Right ventricle myocardium inferior (tissue), 1 donor: ENCODE measurements around the gene DHH. TPM values are rescaled to one million over a fixed set of nuclear protein-coding genes. Genes with fewer than 3 reads are reported as not detected.

ENCODE experiments used
- ATAC-seq: fragments of 200-7000 bp; cut with Tn5 transposase; one replicate; pipeline ENCODE4 v1.9.1; 2020; ENCODE audit warnings: mild to moderate bottlenecking, moderate library complexity
- DNase-seq: peaks from one replicate; pipeline ENCODE4 v3.0.0; 2021; ENCODE audit errors: missing footprints
- intact Hi-C: fragments of 100-400 bp; cut with DNase I; formaldehyde crosslinking; loops from one replicate; pipeline ENCODE4 v1.11.0; 2022
- total RNA-seq: library from RNA; stranded (reverse); fragmentation: NEBNext Ultra II Directional; extraction: Animal tissue kit (Norgen Biotek cat#: 25700); gene quantifications from one replicate; pipeline ENCODE4 v1.2.1, GENCODE V29; 2021
- donor health status: DM: no; HTN: yes; CAD: no; lungs with severe emphysema.

The DHH gene
- total RNA-seq, 1 donor from 2014 or later, result 0.87 TPM

DNA sequence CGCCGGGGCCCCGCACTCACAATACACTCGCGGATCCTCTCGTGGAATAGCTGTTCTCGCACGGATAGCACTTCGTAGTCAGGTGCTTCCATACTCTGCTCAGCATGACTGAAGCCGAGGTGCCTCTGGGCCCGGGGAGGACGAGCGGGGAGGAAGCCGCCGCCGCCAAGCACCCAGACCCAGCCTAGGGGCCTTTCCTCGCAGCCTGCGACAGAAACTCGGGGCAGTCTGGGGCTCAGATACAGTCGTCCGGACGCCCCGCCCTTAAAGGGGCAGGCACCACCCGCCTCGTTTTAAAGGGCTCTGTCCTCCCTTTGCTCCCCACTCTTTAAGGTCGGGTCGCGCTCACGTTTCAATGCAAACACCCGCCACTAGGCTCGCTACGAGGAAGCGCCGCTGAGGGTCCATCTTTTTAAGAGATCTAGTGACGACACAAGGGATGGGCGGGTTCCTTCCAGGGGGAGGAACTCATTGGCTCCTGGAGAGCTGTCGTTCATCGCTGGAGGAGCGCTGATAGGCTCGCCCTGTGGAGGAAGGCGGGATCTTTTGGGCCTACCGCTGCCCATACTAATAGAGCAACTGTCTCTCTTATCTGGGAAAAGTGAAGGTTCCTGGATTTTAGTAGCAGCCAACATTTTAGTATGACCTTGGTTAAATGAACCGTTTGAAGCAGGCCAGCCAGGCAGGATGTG lies 16.0 kb upstream of the DHH start, which contains the start of gene LMBR1L:
TSS of gene LMBR1L (minus strand) at position 384 of the 692 bp plus-strand sequence. CDS start at position 92, 292 bp downstream.
- peak; percentile 96 for ATAC-seq
- intact Hi-C loops, result no loop called here
- DNase-seq, result peak; percentile 97

DNA sequence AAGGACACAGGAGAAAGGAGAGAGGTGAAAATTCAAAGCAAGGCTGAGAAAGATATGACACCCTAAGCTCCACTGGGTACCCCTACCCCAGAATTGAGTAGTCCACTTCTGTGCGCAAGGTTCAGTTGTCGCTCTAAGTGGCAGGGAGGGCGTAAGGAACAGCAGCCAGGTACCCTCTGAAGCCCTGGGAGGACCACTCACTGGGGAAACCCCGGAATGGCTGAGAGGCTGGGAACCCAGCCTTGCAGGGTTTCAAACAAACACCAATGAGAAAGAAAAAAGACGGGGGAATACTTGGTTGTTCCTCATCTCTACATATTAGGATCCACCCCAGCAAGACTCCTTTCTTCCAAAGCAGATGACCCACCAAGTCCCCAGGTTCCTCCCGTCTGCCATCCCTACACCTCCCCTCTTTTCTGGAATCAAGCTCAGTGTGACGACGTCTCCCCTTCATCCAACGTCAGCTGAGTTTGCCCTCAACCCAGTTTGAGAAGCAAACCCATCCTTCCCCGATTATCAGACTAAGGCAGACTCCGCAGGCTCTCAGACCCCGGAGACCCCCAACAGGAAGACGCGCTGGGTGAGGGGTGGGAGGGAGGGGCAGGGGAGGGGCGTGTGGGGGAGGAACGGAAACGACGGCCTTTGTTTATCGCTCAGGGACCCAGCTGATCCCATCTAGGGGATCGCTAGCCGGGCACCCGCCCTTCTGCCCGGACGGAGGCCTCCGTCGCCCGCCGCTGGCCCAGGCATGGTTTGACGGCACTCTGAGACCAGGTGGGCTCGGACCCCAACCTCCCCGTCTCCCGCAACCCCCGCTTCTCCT lies 15.3 kb upstream of the DHH start:
- ATAC-seq (no peak), DNase-seq (peak; percentile 75)
- intact Hi-C loops, result no loop called here

DNA sequence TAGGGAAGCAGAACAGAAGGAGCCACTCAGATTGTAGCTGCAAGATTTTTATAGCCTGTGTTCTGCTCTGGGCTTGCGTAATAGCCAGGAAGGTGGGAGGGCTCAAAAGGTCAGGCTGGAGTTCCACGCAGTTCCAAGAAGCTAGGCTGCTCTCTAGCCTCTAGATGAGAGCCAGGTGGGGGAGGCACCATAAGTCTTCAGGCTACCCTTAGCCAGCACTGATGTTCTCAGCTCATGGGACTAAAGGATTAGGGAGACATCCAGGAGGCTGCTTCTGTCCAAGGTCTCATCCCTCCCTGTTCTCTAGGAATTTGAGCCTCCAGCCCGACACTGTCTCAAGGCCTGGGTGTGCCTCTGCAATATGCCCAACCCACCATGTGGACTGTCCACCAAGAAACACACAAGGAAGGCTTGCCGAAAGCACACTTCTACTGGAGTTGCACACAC lies 14.4 kb upstream of the DHH start:
- no peak for DNase-seq
- intact Hi-C loops, result no loop called here
- peak; percentile 54 for ATAC-seq

DNA sequence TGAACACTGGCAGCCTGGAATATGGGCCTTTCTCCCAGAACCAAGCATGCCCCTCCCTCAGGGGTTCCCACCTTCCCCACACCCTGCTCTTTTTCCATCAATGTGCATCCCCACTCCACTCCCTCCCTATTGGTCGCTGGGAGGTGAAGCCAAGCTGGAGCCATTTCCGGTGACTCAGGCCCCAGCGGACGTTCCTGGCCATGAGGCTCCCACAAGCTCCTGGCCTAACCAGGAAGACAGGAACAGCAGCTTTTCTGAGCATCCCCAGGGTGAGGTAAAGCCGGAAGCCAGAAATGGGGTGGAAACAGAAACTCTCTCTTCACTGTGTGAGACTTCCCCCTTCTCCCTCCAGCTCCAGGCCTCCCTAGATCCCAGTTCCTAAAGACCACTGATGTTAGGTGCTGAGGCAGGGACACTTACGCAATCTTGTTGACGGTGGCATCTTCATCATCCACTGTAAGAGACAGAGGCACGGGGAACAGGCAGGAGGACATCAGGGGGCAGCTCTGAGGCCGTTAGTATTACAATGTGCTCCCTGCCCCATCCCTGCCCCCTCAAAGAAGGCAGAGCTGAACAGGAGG lies 11.0 kb upstream of the DHH start:
- DNase-seq, result no peak
- ATAC-seq, result no peak
- intact Hi-C loops, result no loop called here

DNA sequence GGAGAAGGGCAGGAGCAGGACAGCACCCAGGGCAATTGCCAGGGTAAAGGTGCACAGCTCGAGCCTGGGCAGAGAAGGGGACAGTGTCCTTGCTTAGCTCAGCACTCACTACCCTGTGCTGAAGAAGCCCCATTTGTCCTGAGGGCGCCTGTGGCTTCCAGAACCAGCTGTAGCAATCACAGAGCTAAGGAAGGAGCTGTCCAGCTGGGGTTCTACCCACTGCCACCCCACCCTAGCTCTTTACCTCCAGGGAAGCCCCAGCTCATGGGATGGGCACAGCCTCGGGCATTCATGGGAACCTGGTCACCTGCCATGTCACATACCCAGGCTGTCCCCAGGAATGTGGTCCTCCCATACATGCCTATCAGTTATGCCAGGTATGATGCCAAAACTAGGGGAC lies 10.2 kb upstream of the DHH start:
- ATAC-seq (no peak), DNase-seq (no peak)
- intact Hi-C loops, result no loop called here

DNA sequence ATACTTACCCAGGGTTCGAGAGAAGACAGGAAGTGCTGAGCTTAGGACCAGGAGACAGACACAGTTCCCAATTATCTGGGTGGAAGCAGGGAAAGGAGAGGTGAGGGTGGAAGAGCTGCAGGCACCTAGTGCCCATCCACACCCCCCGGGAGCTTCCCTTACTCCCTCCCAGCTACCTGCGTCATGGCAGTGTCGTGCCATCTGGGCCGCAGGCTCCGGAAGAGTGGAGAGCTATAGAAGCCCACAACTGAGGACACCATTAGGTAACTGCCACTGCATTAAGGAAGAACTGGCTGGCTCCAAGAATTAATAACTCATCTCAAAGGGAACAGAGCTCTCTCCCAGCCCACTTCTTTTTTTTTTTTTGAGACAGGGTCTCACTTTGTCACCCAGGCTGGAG lies 5.8 kb upstream of the DHH start:
- no peak for ATAC-seq
- intact Hi-C loops, result no loop called here
- no peak for DNase-seq

DNA sequence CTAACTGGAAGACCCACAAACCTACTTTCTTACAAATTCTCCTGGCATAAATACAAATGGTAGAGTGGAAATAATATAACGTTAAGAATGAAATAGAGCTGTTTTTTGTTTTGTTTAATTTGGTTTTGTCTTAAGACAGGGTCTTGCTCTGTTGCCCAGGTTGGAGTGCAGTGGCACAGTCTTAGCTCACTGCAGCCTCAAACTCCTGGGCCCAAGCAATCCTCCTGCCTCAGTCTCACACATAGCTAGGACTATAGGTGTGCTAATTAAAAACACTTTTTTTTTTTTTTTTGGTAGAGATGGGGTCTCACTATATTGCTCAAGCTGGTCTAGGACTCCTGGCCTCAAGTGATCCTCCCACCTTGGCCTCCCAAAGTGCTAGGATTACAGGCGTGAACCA lies 4.1 kb upstream of the DHH start:
- intact Hi-C loops, result no loop called here
- ATAC-seq, result no peak

DNA sequence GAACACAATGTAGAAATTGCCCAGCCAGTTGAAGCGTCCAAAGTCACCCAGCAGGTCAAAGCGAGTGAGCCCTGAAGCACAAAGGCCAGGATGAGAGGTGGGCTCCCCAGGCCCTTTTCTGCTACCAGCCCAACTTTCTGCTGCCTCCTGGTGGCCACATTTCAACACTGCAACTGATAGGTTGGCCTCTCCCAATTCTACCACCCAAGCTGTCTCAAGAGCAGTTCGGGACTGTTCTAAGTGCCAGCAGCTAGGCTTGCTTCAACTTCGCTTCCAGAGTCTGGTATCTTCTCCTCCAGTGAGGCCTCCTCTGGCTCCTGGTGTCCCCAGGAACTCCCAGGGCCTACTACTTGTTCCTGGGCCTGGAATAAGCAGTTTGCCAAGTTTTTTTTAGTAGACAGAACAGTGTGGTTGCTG lies 3.4 kb upstream of the DHH start:
- DNase-seq (no peak), ATAC-seq (no peak)
- intact Hi-C loops, result no loop called here

More for the DNA sequence above, 4.1 kb upstream of the DHH start:
- no peak for DNase-seq

DNA sequence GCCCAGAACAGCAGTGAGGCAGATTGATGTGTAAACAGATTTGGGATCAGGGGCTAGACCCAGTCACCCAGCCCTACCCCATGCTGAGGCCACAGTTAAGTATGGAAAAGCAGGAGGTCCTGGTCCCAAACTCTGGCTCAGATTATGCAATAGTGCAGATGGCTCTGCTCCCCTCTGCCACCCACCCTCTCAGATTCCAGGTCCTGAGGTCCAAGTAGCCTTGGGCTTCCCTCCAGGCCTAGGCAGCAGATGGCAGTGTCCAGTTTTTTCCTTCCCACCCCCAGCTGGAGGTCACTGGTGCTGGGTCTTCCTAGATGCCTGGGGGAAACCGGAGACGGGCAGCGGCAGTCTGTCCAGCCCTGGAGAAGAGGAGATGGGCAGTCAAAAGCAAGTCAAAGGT lies 2.8 kb upstream of the DHH start:
- no peak for ATAC-seq
- DNase-seq, result no peak
- intact Hi-C loops, result no loop called here

DNA sequence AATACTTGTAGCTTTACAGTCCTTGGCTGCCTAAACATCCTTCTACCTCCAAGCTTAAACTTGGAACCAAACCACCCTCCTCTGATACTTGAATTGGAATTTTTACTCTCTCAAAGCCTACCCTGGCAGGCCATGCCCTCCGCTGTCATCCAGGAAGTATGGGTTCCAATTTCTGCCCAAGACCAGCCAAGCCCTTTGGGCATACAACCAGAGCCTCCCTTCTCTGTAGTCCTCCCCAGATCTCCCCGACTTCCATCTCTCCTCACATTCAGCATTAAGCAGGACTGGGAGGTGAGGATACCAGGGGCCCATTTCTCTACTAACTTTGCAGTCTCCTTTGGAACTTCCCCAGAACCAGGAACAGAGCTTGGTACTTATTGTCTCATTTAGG lies 369 bp upstream of the DHH start:
- DNase-seq, result no peak
- intact Hi-C loops, result no loop called here
- no peak for ATAC-seq

DNA sequence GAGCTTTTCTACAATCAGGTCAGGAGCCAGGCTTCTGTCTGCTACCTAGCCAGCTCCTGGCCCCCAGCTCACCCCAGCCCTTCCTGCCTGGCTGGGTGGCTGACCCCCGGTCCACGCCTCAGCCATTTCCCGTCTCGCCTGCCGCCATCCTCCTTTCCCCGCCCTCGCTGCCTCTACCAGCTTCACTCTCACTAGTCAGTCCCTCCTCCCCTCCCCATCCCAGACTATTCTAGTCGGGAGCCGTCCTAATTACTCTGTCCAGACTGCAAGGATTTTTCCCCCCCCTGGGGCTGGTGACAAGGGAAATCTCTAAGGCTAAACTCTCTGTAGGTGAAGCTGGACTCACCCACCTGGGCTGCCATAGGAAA lies 825 bp downstream of the DHH start:
- DNase-seq (no peak), ATAC-seq (no peak)
- intact Hi-C loops, result no loop called here

DNA sequence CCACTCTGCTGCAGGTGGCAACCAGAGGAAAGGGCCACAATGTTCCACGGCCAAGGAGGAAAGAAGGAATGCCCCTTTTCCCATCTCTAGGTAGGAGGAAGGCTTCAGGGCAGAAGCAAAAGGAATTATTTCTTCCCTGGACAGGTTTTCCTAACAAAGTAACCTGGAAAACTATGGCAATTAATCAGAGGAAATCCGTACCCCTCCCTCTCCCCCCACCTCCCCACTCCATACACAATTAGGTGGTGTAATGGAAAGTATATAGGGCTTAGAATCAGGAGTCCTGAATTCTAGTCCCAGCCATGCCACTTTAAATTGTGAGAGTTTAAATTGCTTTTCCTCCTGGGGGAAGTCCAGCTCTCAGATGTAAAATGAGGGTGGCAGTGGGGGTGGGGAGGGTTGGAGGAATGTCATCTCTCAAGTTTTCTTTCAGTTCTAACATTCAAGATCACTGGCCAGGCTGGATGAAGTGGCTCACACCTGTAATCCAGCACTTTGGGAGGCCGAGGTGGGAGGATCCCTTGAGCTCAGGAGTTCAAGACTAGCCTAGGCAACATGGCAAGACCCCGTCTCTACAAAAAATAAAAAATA lies 1.7 kb downstream of the DHH start:
- ATAC-seq, result no peak
- no peak for DNase-seq
- intact Hi-C loops, result no loop called here

DNA sequence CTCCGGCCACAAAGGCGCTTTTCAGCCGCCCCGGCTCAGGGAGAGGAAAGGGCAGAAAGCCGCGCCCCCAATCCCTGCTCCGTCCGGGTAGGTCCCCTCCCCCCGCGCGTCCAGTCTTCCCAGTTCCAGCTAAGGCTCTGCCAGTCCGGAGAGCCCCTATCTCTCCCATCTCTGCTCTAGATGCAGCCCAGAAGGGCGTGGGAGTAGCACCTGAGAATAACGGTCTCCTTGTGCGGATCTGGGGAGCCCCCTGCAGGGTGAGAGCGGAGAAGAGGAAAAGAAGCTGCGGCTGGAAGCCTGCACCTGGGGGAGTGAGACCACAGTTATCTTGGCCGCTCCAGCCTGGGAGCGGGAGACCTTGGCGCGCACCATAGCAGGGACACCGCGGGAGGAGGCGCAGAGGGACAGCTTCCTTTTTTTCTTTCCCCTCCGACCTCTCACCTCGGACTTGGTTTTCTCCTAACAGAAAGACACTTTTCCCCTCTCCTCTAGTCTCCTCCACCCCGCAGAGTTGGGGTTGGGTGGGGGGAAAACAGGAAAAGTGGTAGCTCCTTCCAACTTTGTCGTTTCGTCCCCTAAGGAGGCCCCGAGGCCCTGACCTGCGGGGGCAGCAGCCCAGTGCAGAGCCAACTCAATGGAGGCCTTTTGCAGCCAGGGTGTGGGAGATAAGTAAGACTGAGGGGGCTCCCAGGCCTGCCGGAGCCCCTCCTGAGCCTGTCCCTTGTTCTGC lies 2.4 kb downstream of the DHH start:
- no peak for ATAC-seq
- intact Hi-C loops, result no loop called here
- DNase-seq, result no peak

DNA sequence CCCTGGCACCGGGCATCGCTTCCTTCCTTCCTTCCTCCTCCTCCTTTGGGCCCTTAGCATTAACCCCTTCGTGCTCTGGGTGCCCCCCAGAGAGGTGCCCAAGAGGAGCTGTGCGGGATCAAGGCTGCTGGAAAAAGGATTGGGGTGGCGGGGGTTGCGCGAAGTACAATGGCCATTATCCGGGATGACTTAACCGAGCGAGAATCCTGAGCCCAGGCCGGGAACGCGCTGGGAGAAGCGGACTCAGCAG lies 2.8 kb downstream of the DHH start:
- ATAC-seq (no peak), DNase-seq (no peak)
- intact Hi-C loops, result no loop called here

DNA sequence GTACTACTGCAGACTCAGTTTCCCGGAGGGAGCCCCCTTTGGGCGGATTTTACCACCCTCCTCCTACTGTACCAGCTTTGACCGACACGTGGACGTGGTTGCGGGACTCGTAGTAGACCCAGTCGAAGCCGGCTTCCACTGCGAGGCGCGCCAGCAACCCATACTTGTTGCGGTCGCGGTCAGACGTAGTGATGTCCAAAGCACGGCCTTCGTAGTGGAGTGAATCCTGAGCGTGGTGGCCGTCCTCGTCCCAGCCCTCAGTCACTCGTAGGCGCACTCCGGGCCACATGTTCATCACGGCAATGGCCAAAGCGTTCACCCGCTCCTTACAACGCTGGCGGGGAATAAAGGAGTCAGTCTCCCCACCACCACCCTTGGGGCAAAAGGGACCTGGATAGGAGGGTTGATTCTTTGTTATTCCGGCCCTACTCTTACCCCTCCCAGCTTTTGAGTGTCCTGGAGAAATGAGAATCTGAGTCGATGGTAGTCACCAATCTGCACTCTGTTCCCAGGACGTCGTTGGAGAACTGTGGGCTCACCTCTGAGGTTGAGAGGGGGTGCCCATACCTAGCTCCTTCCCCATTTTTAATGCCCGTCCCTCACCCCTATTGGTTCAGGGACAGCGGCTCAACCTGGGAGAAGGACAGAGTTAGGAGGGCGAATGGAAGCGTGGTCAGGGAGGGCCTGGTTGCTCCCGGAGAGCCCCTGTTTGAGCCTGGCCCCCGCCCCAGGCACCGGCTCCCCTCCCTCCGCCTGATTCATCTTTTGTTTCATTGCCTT lies 3.4 kb downstream of the DHH start:
- DNase-seq, result no peak
- intact Hi-C loops, result no loop called here
- ATAC-seq, result no peak

DNA sequence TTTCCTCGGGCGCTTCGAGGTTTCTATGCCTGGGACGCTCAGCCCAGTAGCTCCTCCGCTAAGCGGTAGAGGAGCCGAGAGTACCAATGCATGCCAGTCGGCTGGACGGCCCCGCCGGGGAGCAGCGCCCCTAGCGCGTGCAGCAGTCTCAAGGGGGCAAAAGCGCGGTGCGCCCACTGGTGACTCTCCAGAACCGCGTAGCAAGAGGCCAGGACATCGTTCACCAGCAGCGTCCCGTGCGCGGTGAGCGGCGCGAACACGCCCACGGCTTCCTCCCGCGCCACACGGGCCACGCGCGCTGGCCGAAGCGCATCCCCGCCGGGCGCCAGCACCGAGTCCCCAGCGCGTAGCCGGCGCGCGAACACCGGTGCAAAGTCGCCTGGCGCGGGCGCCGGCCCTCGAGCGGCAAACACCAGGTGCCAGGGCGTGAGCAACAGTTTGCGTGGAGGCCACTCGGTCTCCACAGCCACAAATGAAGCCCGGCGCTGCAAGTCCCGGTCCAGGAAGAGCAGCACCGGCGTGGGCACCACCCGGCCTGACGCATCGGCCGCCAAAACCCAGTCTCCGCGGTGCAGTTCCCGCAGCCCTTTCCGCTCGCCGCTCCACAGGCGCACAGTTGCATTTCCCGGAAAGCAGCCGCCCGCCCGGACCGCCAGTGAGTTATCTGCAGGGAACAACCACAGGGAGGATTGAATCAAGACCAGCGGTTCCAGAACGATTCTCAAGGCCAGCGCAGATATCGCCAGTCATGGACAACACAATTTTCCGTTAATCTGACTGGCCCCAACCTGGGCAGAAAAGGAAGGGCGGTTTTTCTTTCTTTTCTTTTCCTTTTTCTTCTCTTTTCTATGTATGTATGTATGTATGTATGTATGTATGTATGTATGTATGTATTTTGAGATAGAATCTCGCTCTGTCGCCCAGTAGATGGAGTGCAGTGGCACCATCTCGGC lies 4.5 kb downstream of the DHH start:
- no peak for DNase-seq
- no peak for ATAC-seq

DNA sequence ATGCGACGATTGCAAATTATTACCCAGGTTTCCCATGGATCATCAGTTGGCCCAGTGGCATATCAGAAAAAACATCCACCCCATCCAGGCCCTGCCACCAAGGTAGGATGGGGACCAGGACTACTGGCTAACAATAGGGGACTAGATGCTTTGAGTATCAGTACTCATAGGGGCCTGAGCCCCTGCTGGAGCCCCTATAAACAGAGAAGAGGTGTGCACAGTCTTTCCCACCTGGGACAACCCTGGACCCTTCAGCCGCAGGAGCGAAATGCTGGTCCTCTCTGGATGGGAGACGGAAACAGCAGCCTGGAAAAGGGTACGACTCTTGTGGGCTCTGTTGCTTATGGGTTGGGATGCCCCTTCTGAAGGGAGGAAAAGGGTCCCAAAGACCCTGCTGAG lies 5.7 kb downstream of the DHH start:
- no peak for DNase-seq
- no peak for ATAC-seq
- intact Hi-C loops, result loop anchor here (1.0 kb wide), 2 partner anchors 32 to 146 kb away; no protein-coding TSS in a partner anchor

More for the DNA sequence above, 4.5 kb downstream of the DHH start:
- intact Hi-C loops, result no loop called here
